ENCODE results near the gene KIAA1755. TPM values are rescaled to one million over a fixed set of nuclear protein-coding genes. Genes with fewer than 3 reads are reported as not detected.

KIAA1755 gene
- total RNA-seq, 3 donors from 2014 or later = 2.1 to 5.1 (median 4.3) TPM

GRCh38 chr20:38164069-38164468 is 96.5 kb downstream of the KIAA1755 start:
- H3K27ac ChIP-seq = no peak overlapping the region
- H3K27me3 ChIP-seq = no peaks in the 10 kb centered on the region
- TF ChIP-seq POLR2A (IDR thresholded peaks at IDR 0.05) (no peak), CTCF (IDR thresholded peaks at IDR 0.05) (no peak), POLR2AphosphoS5 (IDR thresholded peaks at IDR 0.05) (no peak)
- no peaks in the 10 kb centered on the region for H3K36me3 ChIP-seq
- intact Hi-C loops (cut with DNase I; ENCODE audit: low total_unique reads) = no loop called here
- peaks cover 0 to 6% of the 10 kb centered on the region in 2 donors for H3K4me1 ChIP-seq
- H3K4me3 ChIP-seq = peak overlapping the region in 2 of 3 donors; percentile 13 to 60
- DNase-seq (ENCODE audit: low spot score in 2 of 2) = no peak
- no peaks in the 10 kb centered on the region for H3K9me3 ChIP-seq

- peak overlapping the region in 1 of 3 donors; percentile 13 for H3K4me3 ChIP-seq
- no peak for TF ChIP-seq POLR2A (IDR thresholded peaks at IDR 0.05)
- no peak for TF ChIP-seq CTCF (IDR thresholded peaks at IDR 0.05)
- TF ChIP-seq POLR2AphosphoS5 (IDR thresholded peaks at IDR 0.05) = no peak
- H3K9me3 ChIP-seq = no peaks in the 10 kb centered on the region
- intact Hi-C loops (cut with DNase I; ENCODE audit: low total_unique reads) = no loop called here
- DNase-seq (ENCODE audit: low spot score in 2 of 2) = no peak
- H3K36me3 ChIP-seq = no peaks in the 10 kb centered on the region
- no peaks in the 10 kb centered on the region for H3K27me3 ChIP-seq
- no peak overlapping the region for H3K27ac ChIP-seq
- peaks cover 0 to 6% of the 10 kb centered on the region in 2 donors for H3K4me1 ChIP-seq
Observed at GRCh38 chr20:38162878-38163875, 97.4 kb downstream of the KIAA1755 start.

GRCh38 chr20:38162149-38162548 is 98.4 kb downstream of the KIAA1755 start:
- intact Hi-C loops (cut with DNase I; ENCODE audit: low total_unique reads) = no loop called here
- DNase-seq (ENCODE audit: low spot score in 2 of 2) = no peak
- Histone ChIP-seq H3K4me3 (no peak overlapping the region), H3K27me3 (no peaks in the 10 kb centered on the region), H3K9me3 (no peaks in the 10 kb centered on the region), H3K4me1 (peaks cover 0 to 6% of the 10 kb centered on the region in 2 donors), H3K36me3 (no peaks in the 10 kb centered on the region), H3K27ac (no peak overlapping the region)
- TF ChIP-seq POLR2AphosphoS5 (IDR thresholded peaks at IDR 0.05) (no peak), POLR2A (IDR thresholded peaks at IDR 0.05) (no peak), CTCF (IDR thresholded peaks at IDR 0.05) (no peak)

- no peak for DNase-seq (ENCODE audit: low spot score in 2 of 2)
- no peak overlapping the region for H3K4me3 ChIP-seq
- no peak overlapping the region for H3K27ac ChIP-seq
Observed at GRCh38 chr20:38161412-38161774, 99.1 kb downstream of the KIAA1755 start.

More at GRCh38 chr20:38161412-38161774, 99.1 kb downstream of the KIAA1755 start:
- intact Hi-C loops (cut with DNase I; ENCODE audit: low total_unique reads) = no loop called here
- TF ChIP-seq POLR2A (IDR thresholded peaks at IDR 0.05) (no peak), CTCF (IDR thresholded peaks at IDR 0.05) (no peak), POLR2AphosphoS5 (IDR thresholded peaks at IDR 0.05) (no peak)
- Histone ChIP-seq H3K27me3 (no peaks in the 10 kb centered on the region), H3K36me3 (no peaks in the 10 kb centered on the region), H3K9me3 (no peaks in the 10 kb centered on the region), H3K4me1 (peaks cover 0 to 6% of the 10 kb centered on the region in 2 donors)

Other genes starting within 250 kb of the KIAA1755 start
- 10 to 100 TPM; 10.2 to 20.2 (median 16.7) TPM for gene TTI1, start 227.3 kb downstream of the KIAA1755 start, total RNA-seq
- gene RPRD1B, start 227.0 kb downstream of the KIAA1755 start, total RNA-seq = 10 to 100 TPM; 21.4 to 33.8 (median 31.3) TPM
- gene TGM2, start 95.5 kb downstream of the KIAA1755 start, total RNA-seq = 10 to 100 TPM; 10.7 to 44.9 (median 15.2) TPM
- gene BPI, start 43.4 kb upstream of the KIAA1755 start, total RNA-seq = under 1 TPM in 1 of 3 donors, not detected in 2; 0.59 TPM
- gene LBP, start 85.7 kb upstream of the KIAA1755 start, total RNA-seq = 10 to 100 TPM in 1 of 3 donors, 1 to 10 TPM in 1, under 1 TPM in 1; 0.73 to 15.0 (median 3.9) TPM
- 10 to 100 TPM; 14.2 to 25.2 (median 24.6) TPM for gene SNHG17, start 174.6 kb upstream of the KIAA1755 start, total RNA-seq
- 10 to 100 TPM; 32.8 to 73.6 (median 58.0) TPM for gene RALGAPB, start 212.1 kb upstream of the KIAA1755 start, total RNA-seq

Measured in breast epithelium (tissue), 4 donors.